Thyroid gland (tissue), 4 donors: Measurements from ENCODE around the gene MLLT1.

Experiments
- CTCF ChIP-seq, 6 experiments: fragments of 200-600 bp in 3 of 6; fragments of 450-650 bp in 3 of 6; sonication (generic) in 3 of 6; IDR thresholded peaks; one replicate each; pipeline ENCODE4 v1.5.1; 2016 to 2019; ENCODE audit warnings: antibody characterized with exemption in 6 of 6, mild to moderate bottlenecking in 2 of 6, inconsistent platforms in 1 of 6, moderate library complexity in 1 of 6
- POLR2A ChIP-seq, 2 donors: fragments of 450-650 bp; IDR thresholded peaks; one replicate each; pipeline ENCODE4 v1.6.1; 2017; ENCODE audit warnings: antibody characterized with exemption in 2 of 2, mild to moderate bottlenecking in 2 of 2, moderate library complexity in 1 of 2

GRCh38 chr19:6238256-6238642 is 41.5 kb downstream of the MLLT1 start:
- TF ChIP-seq CTCF (IDR thresholded peaks at IDR 0.05) (no peak), POLR2A (IDR thresholded peaks at IDR 0.05) (no peak)
